Stimulated activated CD8-positive, alpha-beta memory T cell treated with anti-CD3 and anti-CD28 coated beads, Interleukin-2, amount 100 ng/mL, for 1 hour (primary cell): Measurements from ENCODE around the gene TXNDC16.
"Not testable (repeated sequence)": the region's sequence is repeated elsewhere in the genome, so short reads cannot be mapped to it uniquely, and the experiment has no call there.

ENCODE experiments used
- DNase-seq, 2 donors: peaks; one replicate each; pipeline ENCODE4 v3.0.0-alpha.2; 2020; ENCODE audit warnings: low read depth in 2 of 2

TXNDC16 gene, protein sequence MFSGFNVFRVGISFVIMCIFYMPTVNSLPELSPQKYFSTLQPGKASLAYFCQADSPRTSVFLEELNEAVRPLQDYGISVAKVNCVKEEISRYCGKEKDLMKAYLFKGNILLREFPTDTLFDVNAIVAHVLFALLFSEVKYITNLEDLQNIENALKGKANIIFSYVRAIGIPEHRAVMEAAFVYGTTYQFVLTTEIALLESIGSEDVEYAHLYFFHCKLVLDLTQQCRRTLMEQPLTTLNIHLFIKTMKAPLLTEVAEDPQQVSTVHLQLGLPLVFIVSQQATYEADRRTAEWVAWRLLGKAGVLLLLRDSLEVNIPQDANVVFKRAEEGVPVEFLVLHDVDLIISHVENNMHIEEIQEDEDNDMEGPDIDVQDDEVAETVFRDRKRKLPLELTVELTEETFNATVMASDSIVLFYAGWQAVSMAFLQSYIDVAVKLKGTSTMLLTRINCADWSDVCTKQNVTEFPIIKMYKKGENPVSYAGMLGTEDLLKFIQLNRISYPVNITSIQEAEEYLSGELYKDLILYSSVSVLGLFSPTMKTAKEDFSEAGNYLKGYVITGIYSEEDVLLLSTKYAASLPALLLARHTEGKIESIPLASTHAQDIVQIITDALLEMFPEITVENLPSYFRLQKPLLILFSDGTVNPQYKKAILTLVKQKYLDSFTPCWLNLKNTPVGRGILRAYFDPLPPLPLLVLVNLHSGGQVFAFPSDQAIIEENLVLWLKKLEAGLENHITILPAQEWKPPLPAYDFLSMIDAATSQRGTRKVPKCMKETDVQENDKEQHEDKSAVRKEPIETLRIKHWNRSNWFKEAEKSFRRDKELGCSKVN

DNA sequence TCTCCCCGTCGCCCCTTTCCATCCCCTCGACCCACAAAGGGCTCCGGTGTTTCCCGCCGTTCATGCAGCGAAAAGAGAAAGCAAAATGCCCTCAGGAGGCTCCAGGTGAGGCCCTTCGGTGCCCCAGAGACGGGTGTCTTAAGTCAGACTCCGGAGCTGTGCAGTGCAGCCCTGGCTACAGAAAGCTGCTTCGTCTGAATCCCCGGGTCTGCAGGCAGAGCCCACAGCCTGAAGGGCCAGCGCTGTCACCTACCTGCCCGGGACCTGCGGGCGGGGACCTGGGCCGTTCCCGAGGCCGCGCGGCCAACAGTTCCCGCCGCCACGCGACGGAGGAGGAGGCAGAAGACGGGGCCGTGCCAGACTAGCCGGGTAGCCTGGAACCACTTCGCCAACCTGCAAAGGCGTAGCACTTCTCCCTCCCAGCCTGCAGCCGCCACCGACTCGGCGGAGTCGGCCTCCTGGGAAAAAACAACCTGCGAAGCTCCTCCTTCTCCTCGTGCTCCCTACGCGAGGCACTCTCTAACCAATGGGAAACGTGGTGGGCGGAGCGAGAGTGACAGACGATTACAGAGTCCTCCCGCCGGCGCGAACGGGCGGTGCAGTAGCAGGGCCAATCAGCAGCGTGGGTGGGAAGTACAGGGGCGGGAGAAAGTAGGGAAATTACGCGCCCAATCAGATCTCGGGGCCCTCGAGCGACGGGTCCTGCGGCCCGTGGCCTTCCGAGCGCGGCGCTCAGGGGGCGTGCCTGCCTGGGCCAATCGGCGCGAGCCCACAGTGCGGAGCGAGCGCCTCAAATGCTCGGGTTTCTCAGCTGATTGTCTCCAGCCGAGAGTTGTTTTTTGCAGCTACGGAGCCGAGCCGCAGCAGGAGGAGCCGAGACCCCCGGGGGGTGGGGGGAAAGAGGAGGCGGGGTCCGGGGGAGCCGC lies at the start of gene TXNDC16, which contains the start of gene GPR137C:
TXNDC16 (minus strand) TSS at position 443 of the 926 bp plus-strand sequence. CDS start 8,948 bp downstream, outside the sequence.
GPR137C (plus strand) TSS at position 774 of the 926 bp plus-strand sequence. CDS start 312 bp downstream, outside the sequence.
- DNase-seq = peak; percentile 98 to 99

DNA sequence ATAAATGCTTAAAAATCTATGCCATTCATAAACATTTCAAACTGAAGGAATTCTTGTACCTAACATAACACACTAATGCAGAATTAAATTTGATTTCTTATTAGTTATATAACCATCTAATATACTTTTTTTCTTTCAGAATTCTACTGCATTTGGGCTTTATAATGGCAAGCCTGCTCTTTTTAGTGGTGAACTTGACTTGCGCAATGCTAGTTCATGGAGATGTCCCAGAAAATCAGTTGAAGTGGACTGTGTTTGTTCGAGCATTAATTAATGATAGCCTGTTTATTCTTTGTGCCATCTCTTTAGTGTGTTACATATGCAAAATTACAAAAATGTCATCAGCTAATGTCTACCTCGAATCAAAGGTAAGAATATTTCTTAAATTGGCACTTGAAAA lies 47.7 kb upstream of the TXNDC16 start:
- DNase-seq = no peak

DNA sequence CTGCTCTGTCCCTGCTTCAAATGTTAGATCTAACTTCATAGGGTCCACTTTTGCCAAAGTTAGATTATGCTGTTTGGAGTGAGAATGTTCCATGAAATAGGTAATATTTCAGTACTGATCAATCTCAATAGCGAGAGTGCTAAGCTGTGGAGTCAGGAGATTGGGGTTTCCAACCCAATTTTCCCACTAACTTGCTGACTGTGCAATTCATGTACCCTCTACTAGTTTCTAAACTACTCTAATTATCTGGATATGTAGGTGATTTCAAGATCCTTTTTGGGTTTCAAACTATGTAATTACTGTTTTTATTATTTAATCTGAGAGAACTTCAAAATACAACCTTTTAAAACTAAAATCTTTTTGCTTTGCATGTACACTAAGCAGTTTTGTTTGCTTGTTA lies 46.3 kb upstream of the TXNDC16 start:
- no peak for DNase-seq

DNA sequence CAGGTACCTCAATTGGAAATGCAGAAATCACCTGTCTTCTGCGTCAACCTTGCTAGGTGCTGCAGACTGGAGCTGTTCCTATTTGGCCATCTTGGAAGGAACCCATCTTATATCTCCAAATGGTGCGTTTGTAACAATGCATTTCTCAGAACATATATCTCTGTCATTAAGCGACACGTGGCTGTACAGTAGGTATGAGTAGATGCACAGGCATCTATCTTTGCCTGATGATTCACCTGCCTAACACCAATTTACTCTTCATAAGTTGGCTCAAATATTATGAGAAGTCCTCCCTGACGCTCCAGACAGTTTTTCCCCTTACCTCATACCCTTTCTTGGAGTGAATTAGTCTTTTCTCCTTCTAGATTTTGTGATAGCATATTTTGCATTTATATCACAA lies 44.6 kb upstream of the TXNDC16 start:
- DNase-seq = no peak

DNA sequence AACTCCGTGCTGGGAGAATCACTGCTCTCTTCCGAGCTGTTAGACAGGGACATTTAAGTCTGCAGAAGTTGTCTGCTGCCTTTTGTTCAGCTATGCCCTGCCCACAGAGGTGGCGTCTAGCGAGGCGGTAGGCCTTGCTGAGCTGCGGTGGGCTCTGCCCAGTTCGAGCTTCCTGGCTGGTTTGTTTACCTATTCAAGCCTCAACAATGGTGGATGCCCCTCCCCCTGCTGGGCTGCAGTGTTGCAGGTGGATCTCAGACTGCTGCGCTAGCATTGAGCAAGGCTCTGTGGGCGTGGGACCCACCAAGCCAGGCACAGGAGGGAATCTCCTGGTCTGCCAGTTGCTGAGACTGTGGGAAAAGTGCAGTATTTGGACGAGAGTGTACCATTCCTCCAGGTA lies 44.0 kb upstream of the TXNDC16 start:
- DNase-seq = no peak

DNA sequence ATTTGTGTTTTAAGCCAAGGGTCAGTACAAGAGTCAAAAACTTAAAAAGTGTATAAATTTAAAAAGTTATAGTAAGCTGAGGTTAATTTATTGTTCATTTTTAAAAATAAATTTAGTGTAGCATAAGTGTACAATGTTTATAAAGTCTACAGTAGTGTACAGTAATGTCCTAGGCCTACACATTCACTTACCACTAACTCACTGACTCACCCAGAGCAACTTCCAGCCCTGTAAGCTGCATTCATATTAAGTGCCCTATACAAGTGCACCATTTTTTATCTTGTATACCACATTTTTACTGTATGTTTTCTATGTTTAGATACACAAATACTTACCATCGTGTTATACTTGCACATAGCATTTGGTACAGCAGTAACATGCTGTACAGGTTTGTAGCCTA lies 38.0 kb upstream of the TXNDC16 start:
- no peak for DNase-seq

DNA sequence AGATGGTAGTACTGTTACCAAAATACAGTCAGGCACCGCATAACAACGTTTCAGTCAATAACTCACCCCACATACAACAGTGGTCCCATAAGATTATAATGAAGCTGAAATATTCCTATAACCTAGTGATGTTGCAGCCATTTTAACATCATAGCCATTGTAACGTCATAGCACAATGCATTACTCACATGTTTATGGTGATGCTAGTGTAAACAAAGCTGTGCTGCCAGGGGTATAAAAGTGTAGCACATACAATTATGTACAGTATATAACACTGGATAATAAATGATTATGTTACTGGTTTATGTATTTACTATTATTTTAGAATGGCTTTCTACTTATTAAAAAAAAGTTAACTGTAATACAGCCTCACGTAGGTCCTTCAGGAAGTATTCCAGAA lies 37.3 kb upstream of the TXNDC16 start:
- no peak for DNase-seq

DNA sequence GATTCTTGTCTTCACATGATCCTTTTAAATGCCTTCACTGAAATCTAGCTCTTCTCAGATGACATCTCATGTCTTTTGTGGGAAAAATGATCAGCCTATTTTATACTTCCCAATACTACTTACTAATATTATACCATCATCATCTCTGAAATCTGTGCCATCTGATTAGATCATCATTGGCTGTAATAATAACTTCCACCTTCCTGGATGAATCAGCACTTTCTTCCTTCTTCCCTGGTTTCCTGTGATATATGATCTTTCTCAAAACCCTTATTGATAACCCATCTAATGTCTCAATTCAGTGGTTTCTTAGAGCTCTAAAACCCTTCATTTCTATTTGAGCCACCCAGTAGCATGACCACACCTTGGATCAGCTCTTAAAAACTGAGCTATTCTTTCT lies 31.2 kb upstream of the TXNDC16 start:
- no peak for DNase-seq

DNA sequence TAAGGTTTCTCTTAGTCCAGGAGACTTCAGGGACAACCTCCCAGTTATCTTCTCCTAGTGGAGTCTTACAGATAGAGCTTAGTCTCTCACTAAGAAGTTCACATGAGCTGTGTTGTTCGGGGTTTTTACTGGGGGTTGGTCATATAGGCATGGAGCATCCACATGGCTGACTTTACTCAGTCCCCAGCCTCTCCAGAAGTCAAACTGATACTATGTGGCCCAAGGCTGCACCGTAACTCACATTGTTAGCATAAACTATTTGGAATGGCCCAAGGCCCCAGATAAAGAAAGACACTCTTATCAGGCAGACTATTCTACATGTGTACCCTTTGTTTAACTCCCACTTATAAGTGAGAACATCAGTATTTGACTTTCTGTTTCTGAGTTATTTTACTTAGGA lies 23.6 kb upstream of the TXNDC16 start:
- no peak for DNase-seq

DNA sequence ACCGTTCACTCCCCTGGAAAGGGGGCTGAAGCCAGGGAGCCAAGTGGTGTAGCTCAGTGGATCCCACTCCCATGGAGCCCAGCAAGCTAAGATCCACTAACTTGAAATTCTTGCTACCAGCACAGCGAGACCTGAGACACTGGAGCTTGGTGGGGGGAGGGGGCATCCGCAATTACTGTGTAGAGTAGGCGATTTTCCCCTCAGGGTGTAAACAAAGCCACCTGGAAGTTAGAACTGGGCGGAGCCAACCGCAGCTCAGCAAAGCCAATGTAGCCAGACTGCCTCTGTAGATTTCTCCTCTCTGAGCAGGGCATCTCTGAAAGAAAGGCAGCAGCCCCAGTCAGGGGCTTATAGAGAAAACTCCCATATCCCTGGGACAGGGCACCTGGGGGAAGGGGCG lies 16.1 kb upstream of the TXNDC16 start:
- not testable (repeated sequence) for DNase-seq

DNA sequence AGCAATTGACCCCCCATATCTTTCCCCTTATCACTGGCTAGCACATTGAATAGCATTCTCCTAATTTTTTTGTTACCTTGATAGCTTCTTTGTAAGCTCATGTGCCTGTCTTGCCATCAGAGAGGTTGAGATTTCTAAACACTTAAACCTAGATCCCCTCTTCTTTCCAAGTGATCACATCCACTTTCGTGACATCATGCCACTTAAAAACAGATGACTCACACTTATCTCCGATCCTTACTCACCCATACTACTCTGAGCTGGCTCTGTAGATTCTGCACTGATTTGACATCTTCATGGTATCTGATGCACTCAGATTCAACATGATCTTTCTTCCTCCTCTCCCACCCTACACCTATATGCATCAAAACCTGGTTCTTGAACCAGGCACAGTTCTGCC lies 10.8 kb upstream of the TXNDC16 start:
- no peak for DNase-seq

DNA sequence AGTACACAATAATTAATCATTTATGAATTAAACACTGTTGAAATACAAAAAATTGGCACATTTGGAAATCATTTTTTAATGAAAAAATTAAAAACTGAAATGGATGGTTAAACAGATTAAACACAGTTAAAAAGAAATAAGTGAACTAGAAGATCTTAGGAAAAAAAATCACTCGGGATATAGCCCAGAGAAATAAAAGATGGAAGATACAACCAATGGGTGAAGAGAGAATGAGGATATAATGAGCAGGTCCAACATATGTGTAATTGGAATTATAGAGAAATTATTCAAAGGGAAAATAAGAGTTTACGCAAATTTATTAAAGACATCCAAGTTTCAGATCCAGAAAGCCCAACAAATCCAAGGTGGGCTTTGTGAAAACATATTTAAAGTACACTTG lies 6.4 kb upstream of the TXNDC16 start:
- DNase-seq = no peak

DNA sequence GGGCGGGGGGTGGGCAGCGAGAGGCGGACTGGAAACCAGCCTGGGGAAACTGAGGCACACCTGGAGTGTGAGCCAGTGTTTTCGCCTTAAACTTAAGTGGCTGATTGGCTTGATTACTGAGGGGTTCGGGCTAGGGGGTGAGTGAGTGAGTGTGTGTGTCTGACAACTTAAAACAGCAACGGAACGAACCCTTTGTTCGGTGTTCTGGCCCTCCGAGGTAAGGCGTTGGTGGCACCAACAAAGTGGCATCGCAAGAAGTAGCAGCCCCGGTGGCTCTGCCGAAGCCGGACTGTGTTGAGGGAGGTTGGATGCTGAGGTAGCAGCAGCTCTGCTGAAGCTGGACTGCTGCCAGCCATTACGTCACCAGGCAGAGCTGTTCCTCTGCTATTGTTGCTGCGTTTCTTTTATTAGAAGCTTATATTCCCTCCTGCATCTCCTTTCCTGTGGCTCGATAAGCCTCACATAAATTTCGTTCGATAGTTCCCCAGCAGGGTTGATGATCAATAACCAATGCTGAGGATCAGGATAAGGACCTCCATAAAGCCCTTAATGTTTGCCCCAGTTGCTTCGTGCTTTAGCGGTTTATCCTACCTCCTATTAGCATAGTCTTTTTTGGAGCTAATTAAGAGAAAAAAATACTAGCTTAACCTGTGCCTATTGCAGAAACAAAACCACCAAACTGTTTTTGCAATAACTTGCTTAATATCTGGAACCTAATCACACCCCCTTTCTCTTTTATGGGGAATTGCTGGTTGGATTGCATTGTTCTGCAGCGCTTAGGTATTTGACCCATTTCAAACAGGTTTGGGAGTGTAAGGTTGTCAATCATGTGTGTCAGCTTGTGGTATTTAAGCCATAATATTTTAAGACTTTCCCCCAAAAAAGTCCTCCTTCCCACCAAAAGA lies 1.6 kb upstream of the TXNDC16 start:
- DNase-seq = peak; percentile 60 to 68

DNA sequence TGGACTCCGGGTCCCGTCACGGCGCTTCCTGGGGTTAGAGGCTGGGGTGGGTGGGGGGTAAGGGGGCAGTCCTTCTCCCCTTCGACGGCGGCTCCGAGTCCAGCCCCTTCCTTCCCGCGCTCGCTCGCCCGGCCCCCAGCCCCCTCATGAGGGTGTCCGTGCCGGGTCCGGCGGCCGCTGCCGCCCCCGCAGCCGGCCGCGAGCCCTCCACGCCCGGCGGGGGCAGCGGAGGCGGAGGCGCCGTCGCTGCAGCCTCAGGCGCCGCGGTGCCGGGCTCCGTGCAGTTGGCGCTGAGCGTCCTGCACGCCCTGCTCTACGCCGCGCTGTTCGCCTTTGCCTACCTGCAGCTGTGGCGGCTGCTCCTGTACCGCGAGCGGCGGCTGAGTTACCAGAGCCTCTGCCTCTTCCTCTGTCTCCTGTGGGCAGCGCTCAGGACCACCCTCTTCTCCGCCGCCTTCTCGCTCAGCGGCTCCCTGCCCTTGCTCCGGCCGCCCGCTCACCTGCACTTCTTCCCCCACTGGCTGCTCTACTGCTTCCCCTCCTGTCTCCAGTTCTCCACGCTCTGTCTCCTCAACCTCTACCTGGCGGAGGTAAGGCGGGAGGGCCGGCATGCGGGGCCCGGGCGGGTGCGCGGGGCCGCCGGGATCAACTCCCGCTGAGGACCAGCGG lies 831 bp upstream of the TXNDC16 start:
- no peak for DNase-seq

DNA sequence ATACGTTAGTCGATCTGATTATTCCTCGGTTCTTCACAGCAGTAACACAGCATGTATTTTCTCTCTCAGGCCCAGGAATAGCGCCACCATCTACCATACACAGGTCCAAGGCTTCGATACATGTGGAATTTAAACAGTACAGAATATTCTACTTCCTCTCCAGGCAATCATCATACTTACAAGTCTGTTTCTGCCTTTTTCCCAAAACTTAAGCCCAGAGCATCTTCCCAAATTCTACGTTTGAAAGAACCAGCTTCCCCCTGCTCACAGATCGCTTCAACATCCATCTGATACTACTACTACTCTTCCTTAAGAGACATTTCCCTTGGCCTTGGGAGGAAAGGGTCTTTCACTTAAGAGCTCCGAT lies 626 bp downstream of the TXNDC16 start:
- DNase-seq = no peak

DNA sequence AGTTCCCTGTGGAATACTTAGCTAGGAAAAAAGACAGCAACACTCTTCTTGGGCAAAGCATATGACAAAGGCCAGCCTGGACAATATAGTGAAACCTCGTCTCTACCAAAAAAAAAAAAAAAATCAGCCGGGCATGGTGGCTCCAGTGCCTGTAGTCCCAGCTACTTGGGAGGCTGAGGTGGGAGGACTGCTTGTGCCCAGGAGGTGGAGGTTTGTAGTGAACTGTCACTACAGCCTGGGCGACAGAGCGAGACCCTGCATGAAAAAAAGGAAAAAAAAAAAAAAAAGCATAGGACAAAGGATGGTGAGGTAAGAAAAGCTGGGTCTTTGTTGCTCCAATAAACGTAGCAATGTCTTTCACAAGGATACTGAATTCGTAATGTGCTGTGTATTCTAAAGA lies 1.1 kb downstream of the TXNDC16 start:
- DNase-seq = no peak

DNA sequence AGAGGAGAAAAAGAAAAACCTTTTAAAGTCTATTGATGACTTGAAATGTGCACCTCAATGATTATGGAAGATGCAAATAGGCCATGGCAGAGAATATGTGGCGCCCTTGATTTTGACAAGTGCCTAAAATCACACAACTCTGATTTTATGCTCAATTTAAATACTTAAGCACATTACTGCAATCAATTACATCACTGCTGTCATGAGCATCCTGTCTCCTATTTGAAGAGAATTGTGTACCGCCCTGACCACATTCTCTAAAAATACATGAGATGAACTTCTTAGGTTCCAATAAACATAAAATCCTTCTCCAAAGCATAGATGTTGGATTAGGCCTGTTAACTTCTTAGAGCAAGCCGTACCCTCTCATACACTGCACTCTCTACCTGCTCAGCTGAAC lies 1.6 kb downstream of the TXNDC16 start:
- DNase-seq = no peak

DNA sequence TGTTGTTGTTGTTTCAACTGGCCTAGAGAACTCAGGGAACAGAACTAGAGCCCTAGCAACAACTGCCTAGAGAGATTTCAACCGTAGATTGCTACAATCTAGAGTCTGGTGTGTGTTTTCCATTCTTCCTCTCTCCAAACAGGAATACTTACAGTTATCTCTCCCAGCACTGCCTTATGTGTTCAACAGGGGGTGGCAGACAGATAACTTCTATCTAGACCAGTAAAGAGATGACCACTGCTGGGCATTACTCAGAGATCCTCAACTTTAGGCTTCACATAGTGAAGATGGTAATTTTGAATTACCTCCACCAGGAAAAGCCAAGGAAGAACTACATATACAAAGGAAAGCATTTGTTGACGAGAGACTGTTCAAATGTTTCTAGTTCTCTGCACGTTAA lies 4.8 kb downstream of the TXNDC16 start:
- DNase-seq = no peak

DNA sequence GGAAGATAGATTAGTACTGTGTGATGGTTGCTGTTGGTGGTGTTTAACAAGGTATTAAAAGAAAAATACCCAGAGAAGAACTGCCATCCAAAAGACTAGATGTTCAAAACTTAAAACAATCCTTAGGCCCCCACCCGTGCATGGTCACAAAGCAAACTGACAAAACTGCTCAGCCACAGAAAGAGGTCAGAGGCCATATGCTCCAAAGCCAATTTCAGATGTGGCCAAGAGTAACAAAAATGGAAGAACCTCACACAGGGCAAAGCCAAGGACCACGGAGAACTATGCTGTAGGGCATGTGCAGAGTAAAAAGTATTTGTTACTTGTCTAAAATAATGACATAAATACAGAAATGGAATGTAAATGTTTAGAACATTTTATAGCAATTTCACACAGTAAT lies 5.3 kb downstream of the TXNDC16 start:
- no peak for DNase-seq

DNA sequence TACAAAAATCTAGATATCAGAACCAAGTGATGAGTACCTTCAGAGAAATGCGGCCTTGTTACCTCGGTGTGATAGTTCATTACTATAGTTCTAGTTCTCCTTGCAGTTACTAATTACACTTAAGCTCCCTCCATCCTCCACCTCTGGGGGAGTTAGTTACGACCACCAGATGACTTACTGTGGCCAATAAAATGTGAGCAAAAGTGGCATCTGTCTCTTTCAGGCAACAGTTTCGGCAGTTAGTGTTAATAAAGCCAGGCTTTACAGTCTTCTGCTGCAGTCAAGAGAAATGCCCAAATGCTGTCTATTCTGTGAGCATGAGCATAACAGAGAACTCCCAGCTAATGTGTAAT lies 6.0 kb downstream of the TXNDC16 start:
- no peak for DNase-seq
